ENCODE results near the gene TEX48.

DNA sequence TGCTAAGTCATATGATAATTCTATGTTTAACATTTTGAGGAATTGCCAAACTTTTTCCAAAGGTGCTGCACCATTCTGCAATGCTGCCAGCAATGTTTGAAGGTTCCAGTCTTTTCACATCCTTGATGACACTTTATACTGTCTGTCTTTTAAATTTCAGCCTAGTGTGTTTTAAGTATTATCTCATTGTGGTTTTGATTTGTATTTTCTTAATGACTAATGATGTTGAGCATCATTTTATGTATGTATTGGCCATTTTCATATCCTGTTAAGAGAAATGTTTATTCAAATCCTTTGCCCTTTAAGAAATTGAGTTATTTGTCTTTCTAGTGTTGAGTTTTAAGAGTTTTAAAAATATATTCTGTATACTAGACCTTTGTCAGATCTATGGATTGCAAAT, 5.0 kb upstream of the TEX48 start:
- TF ChIP-seq CTCF (conservative IDR thresholded peaks at IDR 0.05 in 1 of 2, IDR thresholded peaks at IDR 0.05 in 1 of 2; ENCODE audit: low read depth in 1 of 2, low read length in 2 of 2) (no peak), EZH2 (IDR thresholded peaks at IDR 0.05; ENCODE audit: low read length, missing control alignments) (no peak)

Measured in fibroblast of lung (primary cell).